Stimulated activated CD4-positive, alpha-beta T cell treated with anti-CD3 and anti-CD28 coated beads, Interleukin-2, amount 100 ng/mL, for 4 hours (primary cell): ENCODE measurements around the gene CFAP141.
A peak's percentile ranks its signal among the peaks of the same experiment; 100 is the strongest.
"Not testable (repeated sequence)": the region's sequence is repeated elsewhere in the genome, so short reads cannot be mapped to it uniquely, and the experiment has no call there.

Experiments
- DNase-seq: peaks from one replicate; pipeline ENCODE4 v3.0.0-alpha.2; 2020; ENCODE audit warnings: low read depth

CFAP141 gene

GRCh38 chr1:154206196-154206595, at the start of gene CFAP141:
TSS of gene CFAP141 (minus strand) at chr1:154206333. CDS start at chr1:154206307, 26 bp downstream.
- no peak for DNase-seq

GRCh38 chr1:154253671-154254070, 47.5 kb upstream of the CFAP141 start:
- no peak for DNase-seq

- no peak for DNase-seq
Observed at GRCh38 chr1:154241703-154242351, 35.7 kb upstream of the CFAP141 start.

GRCh38 chr1:154240294-154240833, 34.2 kb upstream of the CFAP141 start:
- DNase-seq = no peak

- DNase-seq = no peak
Observed at GRCh38 chr1:154239491-154239890, 33.4 kb upstream of the CFAP141 start.

GRCh38 chr1:154237880-154238506, 31.9 kb upstream of the CFAP141 start:
- no peak for DNase-seq

- DNase-seq = no peak
Observed at GRCh38 chr1:154237435-154237834, 31.3 kb upstream of the CFAP141 start.

GRCh38 chr1:154236855-154237254, 30.7 kb upstream of the CFAP141 start:
- DNase-seq = no peak

GRCh38 chr1:154233127-154233526, 27.0 kb upstream of the CFAP141 start:
- DNase-seq = not testable (repeated sequence)

GRCh38 chr1:154231112-154231511, 25.0 kb upstream of the CFAP141 start:
- not testable (repeated sequence) for DNase-seq

GRCh38 chr1:154225370-154225769, 19.2 kb upstream of the CFAP141 start:
- DNase-seq = no peak

GRCh38 chr1:154223621-154224020, 17.5 kb upstream of the CFAP141 start:
- DNase-seq = no peak

GRCh38 chr1:154222918-154223317, 16.8 kb upstream of the CFAP141 start:
- DNase-seq = no peak

- DNase-seq = no peak
Observed at GRCh38 chr1:154222518-154222917, 16.4 kb upstream of the CFAP141 start.

GRCh38 chr1:154221278-154222001, 15.3 kb upstream of the CFAP141 start:
- DNase-seq = peak; percentile 75

- DNase-seq = no peak
Observed at GRCh38 chr1:154220970-154221277, 14.8 kb upstream of the CFAP141 start.

GRCh38 chr1:154220071-154220969, 14.2 kb upstream of the CFAP141 start, which contains the start of gene UBAP2L:
TSS of gene UBAP2L (plus strand) at chr1:154220955. CDS start at chr1:154225124, 4,169 bp downstream.
- DNase-seq = peak; percentile 98

GRCh38 chr1:154219541-154219940, 13.4 kb upstream of the CFAP141 start:
- DNase-seq = no peak

GRCh38 chr1:154218545-154218944, 12.4 kb upstream of the CFAP141 start:
- no peak for DNase-seq

GRCh38 chr1:154213274-154213673, 7.1 kb upstream of the CFAP141 start:
- DNase-seq = no peak

GRCh38 chr1:154212083-154212482, 6.0 kb upstream of the CFAP141 start:
- no peak for DNase-seq
